ENCODE data around the gene UPB1.
"Not testable (repeated sequence)": the region's sequence is repeated elsewhere in the genome, so short reads cannot be mapped to it uniquely, and the experiment has no call there.

The UPB1 gene

GRCh38 chr22:24517446-24517845 lies 22.3 kb downstream of the UPB1 start:
- Mint-ChIP-seq H3K27ac (no peak overlapping the region), H3K36me3 (no peaks in the 10 kb centered on the region), H3K9me3 (no peaks in the 10 kb centered on the region), H3K4me1 (peaks cover 7% of the 10 kb centered on the region), H3K4me3 (no peak overlapping the region), H3K27me3 (peaks cover 55% of the 10 kb centered on the region)
- CTCF ChIA-PET, result no interaction called here
- DNase-seq, result no peak

DNA sequence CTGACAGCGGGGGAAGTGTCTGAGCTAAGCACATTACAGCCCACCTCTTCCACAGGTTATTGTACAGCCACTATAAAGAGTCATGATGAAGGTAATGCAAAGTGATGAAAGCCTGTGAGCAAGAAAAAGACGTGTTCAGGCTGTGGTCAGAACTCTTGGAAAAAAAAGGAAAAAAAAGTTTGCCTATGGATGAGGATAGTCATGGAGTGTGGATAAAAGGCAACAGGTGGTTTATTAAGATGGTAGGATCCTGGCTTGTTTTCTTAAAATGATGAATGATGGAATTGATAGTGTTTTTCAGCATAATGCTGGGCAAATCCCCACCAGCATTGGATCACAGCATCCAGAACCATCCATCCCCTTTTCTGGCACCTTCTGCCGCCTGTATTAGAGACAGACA lies 23.1 kb downstream of the UPB1 start:
- Mint-ChIP-seq H3K36me3 (no peaks in the 10 kb centered on the region), H3K9me3 (no peaks in the 10 kb centered on the region), H3K27me3 (peaks cover 53% of the 10 kb centered on the region), H3K4me3 (no peak overlapping the region), H3K27ac (no peak overlapping the region), H3K4me1 (peaks cover 3% of the 10 kb centered on the region)
- DNase-seq, result no peak
- CTCF ChIA-PET, result interaction anchor here (1.0 kb wide), 1 partner anchor 83 kb away, joined by 3 read pairs; no protein-coding TSS in a partner anchor

DNA sequence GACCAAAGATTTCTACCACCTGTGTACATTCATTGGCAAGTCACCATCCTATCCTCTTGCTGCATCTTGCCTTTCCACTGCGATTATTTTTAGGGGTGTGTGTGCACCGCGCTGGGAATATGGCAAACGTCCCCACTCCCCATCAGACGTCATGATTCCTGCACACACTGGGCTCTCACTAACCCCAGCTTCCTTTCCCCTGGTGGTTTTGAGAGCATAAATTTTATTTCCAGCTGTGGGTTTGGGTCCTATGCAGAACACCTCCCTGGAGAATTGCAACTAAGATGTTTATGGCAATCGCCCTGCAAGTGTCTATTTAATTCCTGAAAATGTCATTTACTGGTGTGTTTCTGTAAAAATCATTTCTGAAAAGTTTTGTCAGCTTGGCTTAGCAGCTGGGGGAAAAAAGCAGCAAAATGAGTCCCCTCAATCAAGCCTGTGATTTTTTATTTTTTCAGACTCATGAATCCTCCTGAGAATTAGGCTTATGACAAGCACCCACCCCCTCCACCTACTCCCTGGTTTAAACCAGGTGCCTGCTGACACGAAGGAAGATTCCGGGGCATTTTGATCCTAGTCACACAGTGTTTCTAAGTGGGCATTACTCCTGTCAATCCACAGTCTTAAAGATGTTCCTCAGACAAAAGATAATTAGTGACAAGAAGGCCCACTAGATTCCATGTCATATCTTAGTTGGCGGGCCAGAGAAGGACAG lies 23.8 kb downstream of the UPB1 start:
- CTCF ChIA-PET, result interaction anchor here (1.0 kb wide), 1 partner anchor 84 kb away, joined by 3 read pairs; no protein-coding TSS in a partner anchor
- no peak for DNase-seq

GRCh38 chr22:24519496-24519895 lies 24.4 kb downstream of the UPB1 start:
- H3K27me3 Mint-ChIP-seq, result peaks cover 40% of the 10 kb centered on the region
- peaks cover 3% of the 10 kb centered on the region for H3K4me1 Mint-ChIP-seq
- CTCF ChIA-PET, result no interaction called here
- no peak for DNase-seq
- no peaks in the 10 kb centered on the region for H3K36me3 Mint-ChIP-seq
- H3K4me3 Mint-ChIP-seq, result no peak overlapping the region
- no peak overlapping the region for H3K27ac Mint-ChIP-seq
- H3K9me3 Mint-ChIP-seq, result no peaks in the 10 kb centered on the region

More for the DNA sequence above, 23.8 kb downstream of the UPB1 start:
- H3K27me3 Mint-ChIP-seq, result peaks cover 46% of the 10 kb centered on the region
- no peak overlapping the region for H3K27ac Mint-ChIP-seq
- H3K4me3 Mint-ChIP-seq, result no peak overlapping the region
- H3K36me3 Mint-ChIP-seq, result no peaks in the 10 kb centered on the region
- H3K9me3 Mint-ChIP-seq, result no peaks in the 10 kb centered on the region
- peaks cover 3% of the 10 kb centered on the region for H3K4me1 Mint-ChIP-seq

DNA sequence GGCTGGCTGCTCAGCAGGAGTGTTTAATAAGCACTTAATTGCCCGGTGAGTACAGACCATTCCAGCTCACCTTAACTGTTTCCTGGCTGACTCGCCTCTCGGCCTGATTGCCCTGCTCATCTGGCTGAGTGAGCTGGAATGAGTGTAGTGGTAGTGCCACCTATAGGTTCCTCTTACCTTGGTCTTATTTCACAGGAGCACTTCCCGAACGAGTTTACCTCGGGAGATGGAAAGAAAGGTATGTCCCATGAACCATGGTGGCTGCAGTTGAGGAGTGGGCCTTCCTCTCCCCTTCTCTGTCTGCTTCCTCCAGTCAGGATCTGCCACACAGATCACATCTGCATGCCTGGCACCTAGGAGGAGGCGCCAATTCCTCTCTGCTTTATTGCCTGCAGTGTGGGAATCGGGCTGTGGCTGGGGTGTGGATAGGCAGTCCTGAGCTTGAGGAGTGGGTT lies 26.7 kb downstream of the UPB1 start:
- H3K36me3 Mint-ChIP-seq, result no peaks in the 10 kb centered on the region
- H3K27me3 Mint-ChIP-seq, result peaks cover 25% of the 10 kb centered on the region
- CTCF ChIA-PET, result interaction anchor here (0.6 to 7.7 kb wide), 30 partner anchors 8 to 331 kb away, joined by 3 to 79 read pairs (median 4); partner anchors contain the start of gene ADORA2A
- peaks cover 8% of the 10 kb centered on the region for H3K4me1 Mint-ChIP-seq
- H3K9me3 Mint-ChIP-seq, result no peaks in the 10 kb centered on the region
- DNase-seq, result peak; percentile 55
- no peak overlapping the region for H3K27ac Mint-ChIP-seq
- H3K4me3 Mint-ChIP-seq, result no peak overlapping the region

DNA sequence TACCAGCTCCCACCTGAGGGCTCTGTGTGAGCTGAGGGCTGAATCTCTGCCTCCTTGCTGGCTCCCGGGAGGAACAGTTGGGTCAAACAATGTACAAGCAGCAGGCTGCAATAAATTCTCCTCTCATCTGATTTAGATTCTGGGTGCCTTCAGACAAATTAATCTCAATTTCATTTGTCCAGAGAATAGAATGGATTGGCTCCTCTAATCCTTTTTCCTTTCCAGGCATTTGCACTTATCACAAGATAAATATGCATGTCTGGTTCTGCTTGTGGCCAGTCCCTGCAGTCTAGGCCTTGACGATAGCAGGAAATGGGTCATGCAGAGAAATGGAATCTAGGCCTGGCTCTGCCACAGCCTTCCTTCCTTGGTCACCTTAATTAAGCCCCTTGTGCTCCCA lies 28.7 kb downstream of the UPB1 start:
- Mint-ChIP-seq H3K9me3 (no peaks in the 10 kb centered on the region), H3K4me3 (no peak overlapping the region), H3K27me3 (peaks cover 18% of the 10 kb centered on the region), H3K36me3 (no peaks in the 10 kb centered on the region), H3K27ac (peak overlapping the region; percentile 33), H3K4me1 (peaks cover 8% of the 10 kb centered on the region)
- no peak for DNase-seq
- CTCF ChIA-PET, result interaction anchor here (0.6 to 7.7 kb wide), 7 partner anchors 20 to 202 kb away, joined by 3 to 79 read pairs (median 4); no protein-coding TSS in a partner anchor

- Mint-ChIP-seq H3K4me1 (peaks cover 8% of the 10 kb centered on the region), H3K27ac (no peak overlapping the region), H3K4me3 (no peak overlapping the region), H3K9me3 (no peaks in the 10 kb centered on the region), H3K27me3 (peaks cover 18% of the 10 kb centered on the region), H3K36me3 (no peaks in the 10 kb centered on the region)
- CTCF ChIA-PET, result interaction anchor here (0.6 to 7.7 kb wide), 11 partner anchors 11 to 335 kb away, joined by 3 to 79 read pairs (median 5); no protein-coding TSS in a partner anchor
- peak; percentile 91 for DNase-seq
Observed at GRCh38 chr22:24525416-24526037, 30.4 kb downstream of the UPB1 start.

DNA sequence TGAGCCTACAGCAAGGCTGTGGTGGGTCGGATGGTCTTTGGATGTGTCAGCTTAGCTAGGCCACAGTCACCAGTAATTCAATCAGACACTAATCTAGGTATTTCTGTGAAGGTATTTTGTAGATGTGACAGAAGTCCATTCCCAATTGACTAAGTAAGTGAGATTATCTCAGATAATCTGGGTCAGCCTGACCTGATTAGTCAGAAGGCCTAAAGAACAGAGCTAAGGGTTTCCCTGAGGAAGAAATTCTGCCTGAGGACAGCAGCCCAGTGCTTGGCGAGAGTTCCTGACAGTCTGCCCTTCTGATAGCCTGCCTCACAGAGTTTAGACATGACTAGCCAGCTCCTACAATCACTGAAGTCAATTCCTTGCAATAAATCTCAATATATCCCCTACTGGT lies 31.1 kb downstream of the UPB1 start:
- no peaks in the 10 kb centered on the region for H3K9me3 Mint-ChIP-seq
- peaks cover 8% of the 10 kb centered on the region for H3K4me1 Mint-ChIP-seq
- H3K36me3 Mint-ChIP-seq, result no peaks in the 10 kb centered on the region
- H3K27me3 Mint-ChIP-seq, result peaks cover 22% of the 10 kb centered on the region
- no peak overlapping the region for H3K27ac Mint-ChIP-seq
- CTCF ChIA-PET, result interaction anchor here (0.6 to 7.7 kb wide), 11 partner anchors 10 to 336 kb away, joined by 3 to 79 read pairs (median 5); no protein-coding TSS in a partner anchor
- H3K4me3 Mint-ChIP-seq, result no peak overlapping the region
- no peak for DNase-seq

DNA sequence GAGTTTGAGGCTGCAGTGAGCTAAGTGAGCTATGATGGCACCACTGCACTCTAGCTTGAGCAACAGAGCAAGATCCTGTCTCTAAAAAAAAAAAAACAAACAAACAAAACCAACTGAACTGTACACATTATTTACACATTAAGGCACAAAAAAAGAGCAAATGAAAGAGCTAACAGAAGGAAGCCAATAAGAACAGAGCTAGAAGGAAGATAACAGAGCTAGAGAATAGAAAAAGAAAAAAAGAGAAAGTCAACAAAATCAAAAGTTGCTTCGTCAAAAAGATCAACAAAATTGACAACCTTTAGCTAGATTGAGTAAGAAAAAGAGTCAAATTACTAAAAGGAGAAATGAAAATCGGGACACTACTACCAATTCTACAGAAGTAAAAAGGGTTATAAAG lies 34.8 kb downstream of the UPB1 start:
- Mint-ChIP-seq H3K9me3 (no peaks in the 10 kb centered on the region), H3K27me3 (peaks cover 28% of the 10 kb centered on the region), H3K4me1 (peaks cover 6% of the 10 kb centered on the region), H3K4me3 (no peak overlapping the region), H3K36me3 (no peaks in the 10 kb centered on the region), H3K27ac (no peak overlapping the region)
- DNase-seq, result no peak
- CTCF ChIA-PET, result interaction anchor here (0.9 to 1.2 kb wide), 3 partner anchors 9 to 229 kb away, joined by 3 read pairs; no protein-coding TSS in a partner anchor

DNA sequence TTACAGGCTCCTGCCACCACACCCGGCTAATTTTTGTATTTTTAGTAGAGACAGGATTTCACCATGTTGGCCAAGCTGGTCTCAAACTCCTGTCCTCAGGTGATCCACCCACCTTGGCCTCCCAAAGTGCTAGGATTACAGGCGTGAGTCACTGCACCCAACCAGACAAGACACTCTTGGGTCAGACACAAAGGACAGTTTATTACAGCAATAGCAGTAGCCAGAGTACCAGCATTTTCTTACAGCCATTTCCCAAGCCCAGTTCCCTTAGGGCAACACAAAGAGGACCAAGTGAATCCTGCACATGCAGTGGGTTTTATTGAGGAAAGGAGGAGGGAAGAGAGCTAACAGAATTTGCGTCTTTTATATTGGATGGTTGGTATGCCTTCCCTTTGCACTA lies 35.8 kb downstream of the UPB1 start:
- not testable (repeated sequence) for H3K9me3 Mint-ChIP-seq, H3K27ac Mint-ChIP-seq, H3K4me1 Mint-ChIP-seq, H3K4me3 Mint-ChIP-seq, DNase-seq, H3K36me3 Mint-ChIP-seq
- CTCF ChIA-PET, result interaction anchor here (0.7 kb wide), 1 partner anchor 13 kb away, joined by 3 read pairs; no protein-coding TSS in a partner anchor
- H3K27me3 Mint-ChIP-seq, result peaks cover 28% of the 10 kb centered on the region

DNA sequence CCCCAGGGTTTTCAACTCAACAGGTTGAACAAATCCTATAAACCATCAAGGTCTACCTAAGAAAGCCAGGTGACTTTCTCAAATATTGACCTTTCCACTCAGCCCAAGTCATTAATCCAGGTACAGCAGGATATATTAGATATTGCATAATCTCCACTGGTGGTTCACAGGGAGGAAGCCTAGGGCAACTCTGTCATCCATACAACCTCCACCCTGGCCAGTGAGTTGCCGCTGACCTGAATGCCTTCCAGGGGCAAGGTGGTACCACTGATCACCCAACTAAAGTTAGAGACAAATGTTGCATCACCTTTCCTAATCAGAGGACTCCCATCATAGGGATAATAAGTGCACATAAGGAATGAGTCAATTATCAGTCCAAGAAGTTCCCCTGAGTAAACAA lies 36.9 kb downstream of the UPB1 start:
- no peaks in the 10 kb centered on the region for H3K9me3 Mint-ChIP-seq
- DNase-seq, result no peak
- H3K4me1 Mint-ChIP-seq, result no peaks in the 10 kb centered on the region
- no peak overlapping the region for H3K4me3 Mint-ChIP-seq
- H3K36me3 Mint-ChIP-seq, result no peaks in the 10 kb centered on the region
- CTCF ChIA-PET, result no interaction called here
- peaks cover 27% of the 10 kb centered on the region for H3K27me3 Mint-ChIP-seq
- H3K27ac Mint-ChIP-seq, result no peak overlapping the region

- Mint-ChIP-seq H3K4me1 (no peaks in the 10 kb centered on the region), H3K36me3 (peaks cover 8% of the 10 kb centered on the region), H3K9me3 (no peaks in the 10 kb centered on the region), H3K27ac (no peak overlapping the region), H3K27me3 (peaks cover 10% of the 10 kb centered on the region), H3K4me3 (no peak overlapping the region)
- DNase-seq, result no peak
- CTCF ChIA-PET, result no interaction called here
Observed at GRCh38 chr22:24535348-24535747, 40.2 kb downstream of the UPB1 start.

DNA sequence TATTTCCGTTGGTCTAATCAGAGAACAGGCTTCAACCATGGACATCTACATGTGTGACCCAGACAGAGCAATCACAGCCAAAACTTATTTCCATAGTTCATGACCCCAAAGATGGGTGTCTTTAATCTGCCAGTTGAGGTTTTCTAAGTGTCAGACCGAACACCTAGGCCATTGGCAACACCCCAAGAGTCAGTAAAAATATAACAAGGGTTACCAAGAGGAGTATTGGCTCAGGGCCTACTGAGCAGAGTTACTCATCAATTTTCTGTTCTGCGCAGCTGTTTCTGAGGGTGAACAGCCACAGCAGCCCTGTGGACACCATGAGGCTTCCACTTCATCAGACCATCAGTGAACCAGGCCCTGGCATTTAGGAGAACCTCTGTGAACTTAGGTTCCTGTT lies 41.0 kb downstream of the UPB1 start:
- H3K9me3 Mint-ChIP-seq, result no peaks in the 10 kb centered on the region
- no peaks in the 10 kb centered on the region for H3K4me1 Mint-ChIP-seq
- H3K4me3 Mint-ChIP-seq, result no peak overlapping the region
- CTCF ChIA-PET, result interaction anchor here (1.0 kb wide), 1 partner anchor 10 kb away, joined by 3 read pairs; no protein-coding TSS in a partner anchor
- DNase-seq, result no peak
- peaks cover 11% of the 10 kb centered on the region for H3K36me3 Mint-ChIP-seq
- H3K27ac Mint-ChIP-seq, result no peak overlapping the region
- H3K27me3 Mint-ChIP-seq, result peaks cover 6% of the 10 kb centered on the region

GRCh38 chr22:24540470-24540869 lies 45.3 kb downstream of the UPB1 start:
- Mint-ChIP-seq H3K9me3 (no peaks in the 10 kb centered on the region), H3K4me3 (no peak overlapping the region), H3K27me3 (no peaks in the 10 kb centered on the region), H3K36me3 (peaks cover 28% of the 10 kb centered on the region), H3K4me1 (no peaks in the 10 kb centered on the region), H3K27ac (no peak overlapping the region)
- CTCF ChIA-PET, result interaction anchor here (0.6 kb wide), 1 partner anchor 678 kb away, joined by 4 read pairs; no protein-coding TSS in a partner anchor
- no peak for DNase-seq

Data from activated naive CD4-positive, alpha-beta T cell treated with anti-CD3 and anti-CD28 coated beads, Interleukin-2, amount 10 ng/mL, durations not matched to agents 7 days and 5 days (primary cell).